ENCODE results near the gene BRWD1. TPM values are rescaled to one million over a fixed set of nuclear protein-coding genes. Genes with fewer than 3 reads are reported as not detected.

BRWD1 gene
- total RNA-seq, 2 donors from 2014 or later = 43.2 to 83.8 TPM

- TF ChIP-seq CTCF (IDR thresholded peaks at IDR 0.05) = peak in 3 of 4 experiments; percentile 31 to 43 (median 40)
- no peak for TF ChIP-seq POLR2A (IDR thresholded peaks at IDR 0.05)
- no peak for TF ChIP-seq POLR2AphosphoS5 (IDR thresholded peaks at IDR 0.05)
These were observed 138.3 kb downstream of the BRWD1 start for GRCh38 chr21:39175154-39175553.

GRCh38 chr21:39173716-39174680, 139.4 kb downstream of the BRWD1 start:
- TF ChIP-seq CTCF (IDR thresholded peaks at IDR 0.05) = no peak
- TF ChIP-seq POLR2AphosphoS5 (IDR thresholded peaks at IDR 0.05) = no peak
- TF ChIP-seq POLR2A (IDR thresholded peaks at IDR 0.05) = no peak
- Histone ChIP-seq H3K36me3 (no peaks in the 10 kb centered on the region), H3K27me3 (replicated peaks; ENCODE audit: insufficient read depth) (no peaks in the 10 kb centered on the region), H3K4me3 (no peak overlapping the region), H3K9me3 (no peaks in the 10 kb centered on the region), H3K27ac (no peak overlapping the region), H3K4me1 (replicated peaks) (no peaks in the 10 kb centered on the region)
- WGBS = 84% methylated on average over 3 of the region's 3 CpGs
- intact Hi-C loops (cut with DNase I) = no loop called here
- no peak for DNase-seq (ENCODE audit: low spot score)

More at GRCh38 chr21:39175154-39175553, 138.3 kb downstream of the BRWD1 start:
- Histone ChIP-seq H3K9me3 (no peaks in the 10 kb centered on the region), H3K27me3 (replicated peaks; ENCODE audit: insufficient read depth) (no peaks in the 10 kb centered on the region), H3K4me1 (replicated peaks) (no peaks in the 10 kb centered on the region), H3K27ac (no peak overlapping the region), H3K36me3 (no peaks in the 10 kb centered on the region), H3K4me3 (no peak overlapping the region)
- DNase-seq (ENCODE audit: low spot score) = no peak
- 83% methylated on average over 4 of the region's 4 CpGs for WGBS
- intact Hi-C loops (cut with DNase I) = no loop called here

GRCh38 chr21:39169906-39170305, 143.5 kb downstream of the BRWD1 start:
- no peak overlapping the region for H3K4me3 ChIP-seq
- intact Hi-C loops (cut with DNase I) = no loop called here
- 96% methylated on average over 5 of the region's 5 CpGs for WGBS

GRCh38 chr21:39168800-39169199, 144.6 kb downstream of the BRWD1 start:
- Histone ChIP-seq H3K27ac (no peak overlapping the region), H3K9me3 (no peaks in the 10 kb centered on the region), H3K36me3 (no peaks in the 10 kb centered on the region), H3K4me1 (replicated peaks) (no peaks in the 10 kb centered on the region), H3K4me3 (no peak overlapping the region), H3K27me3 (replicated peaks; ENCODE audit: insufficient read depth) (no peaks in the 10 kb centered on the region)
- WGBS = 97% methylated on average over 2 of the region's 2 CpGs
- TF ChIP-seq CTCF (IDR thresholded peaks at IDR 0.05) (no peak), POLR2AphosphoS5 (IDR thresholded peaks at IDR 0.05) (no peak), POLR2A (IDR thresholded peaks at IDR 0.05) (no peak)
- DNase-seq (ENCODE audit: low spot score) = no peak
- intact Hi-C loops (cut with DNase I) = no loop called here

More at GRCh38 chr21:39169906-39170305, 143.5 kb downstream of the BRWD1 start:
- no peaks in the 10 kb centered on the region for H3K4me1 ChIP-seq (replicated peaks)
- no peak for DNase-seq (ENCODE audit: low spot score)
- TF ChIP-seq POLR2AphosphoS5 (IDR thresholded peaks at IDR 0.05) = no peak
- no peak for TF ChIP-seq POLR2A (IDR thresholded peaks at IDR 0.05)
- no peak for TF ChIP-seq CTCF (IDR thresholded peaks at IDR 0.05)
- no peak overlapping the region for H3K27ac ChIP-seq
- H3K9me3 ChIP-seq = no peaks in the 10 kb centered on the region
- no peaks in the 10 kb centered on the region for H3K27me3 ChIP-seq (replicated peaks; ENCODE audit: insufficient read depth)
- H3K36me3 ChIP-seq = no peaks in the 10 kb centered on the region
